Keratinocyte (primary cell): ENCODE data around the gene MTMR4. TPM values are rescaled to one million over a fixed set of nuclear protein-coding genes. Genes with fewer than 3 reads are reported as not detected.
A peak's percentile ranks its signal among the peaks of the same experiment; 100 is the strongest.

Source experiments
- DNase-seq: peaks from one replicate; pipeline ENCODE4 v3.0.0-alpha.2; 2011; ENCODE audit warnings: low read depth, missing footprints, low spot score
- FAIRE-seq: peaks from 2 replicates; lab custom pipeline; 2011; peaks lifted over from hg19 to GRCh38; lab: Jason Lieb, UNC
- H2AFZ ChIP-seq: 2 replicates; pipeline ENCODE4 v1.6.0; 2012; ENCODE audit warnings: low read length, control low read depth, inconsistent platforms; ENCODE audit not compliant: control insufficient read depth
- H3K27ac ChIP-seq: 2 replicates; pipeline ENCODE4 v1.5.1; 2011; ENCODE audit warnings: low read length; ENCODE audit not compliant: control insufficient read depth, insufficient read depth
- H3K27me3 ChIP-seq: 3 replicates; pipeline ENCODE4 v1.6.0; 2011; ENCODE audit warnings: low read length; ENCODE audit not compliant: control insufficient read depth, insufficient read depth; ENCODE audit errors: extremely low read depth
- H3K36me3 ChIP-seq, 2 experiments: 2 replicates in 1 of 2; 3 replicates in 1 of 2; pipeline ENCODE4 v1.5.1; 2011; ENCODE audit warnings: low read length in 2 of 2, mild to moderate bottlenecking in 1 of 2; ENCODE audit not compliant: control insufficient read depth in 2 of 2, insufficient read depth in 2 of 2; ENCODE audit errors: extremely low read depth in 1 of 2
- H3K4me1 ChIP-seq: 3 replicates; pipeline ENCODE4 v1.5.1; 2011; ENCODE audit warnings: low read length; ENCODE audit not compliant: control insufficient read depth, insufficient read depth; ENCODE audit errors: extremely low read depth
- H3K4me2 ChIP-seq: 3 replicates; pipeline ENCODE4 v1.6.0; 2011; ENCODE audit warnings: low read depth, low read length; ENCODE audit not compliant: control insufficient read depth, insufficient read depth; ENCODE audit errors: extremely low read depth
- H3K4me3 ChIP-seq, 3 experiments: fragments of 200-600 bp in 1 of 3; sonication (generic) in 1 of 3; 2 replicates in 2 of 3; 3 replicates in 1 of 3; pipeline ENCODE4 v1.5.1; 2011 to 2016; ENCODE audit warnings: low read length in 3 of 3, mild to moderate bottlenecking in 3 of 3, control low read depth in 2 of 3, inconsistent platforms in 1 of 3, low read depth in 1 of 3, mixed read lengths in 1 of 3, mixed run types in 1 of 3, moderate library complexity in 1 of 3; ENCODE audit not compliant: control insufficient read depth in 2 of 3, insufficient read depth in 2 of 3; ENCODE audit errors: extremely low read depth in 1 of 3
- H3K79me2 ChIP-seq: 2 replicates; pipeline ENCODE4 v1.6.0; 2012; ENCODE audit warnings: low read length; ENCODE audit not compliant: control insufficient read depth, insufficient read depth
- H3K9ac ChIP-seq: 3 replicates; pipeline ENCODE4 v1.6.0; 2011; ENCODE audit warnings: low read length; ENCODE audit not compliant: control insufficient read depth, insufficient read depth; ENCODE audit errors: extremely low read depth
- H3K9me1 ChIP-seq: 3 replicates; pipeline ENCODE4 v1.6.0; 2011; ENCODE audit warnings: low read length; ENCODE audit not compliant: control insufficient read depth, insufficient read depth; ENCODE audit errors: extremely low read depth
- H3K9me3 ChIP-seq: 2 replicates; pipeline ENCODE4 v1.5.1; 2012; ENCODE audit warnings: low read depth, low read length; ENCODE audit not compliant: control insufficient read depth
- H4K20me1 ChIP-seq: 3 replicates; pipeline ENCODE4 v1.6.0; 2011; ENCODE audit warnings: low read length; ENCODE audit not compliant: control insufficient read depth, insufficient read depth; ENCODE audit errors: extremely low read depth
- EZH2 ChIP-seq: IDR thresholded peaks from one replicate; pipeline ENCODE4 v1.6.1; 2012; ENCODE audit warnings: inconsistent platforms, mild to moderate bottlenecking, low read length, moderate library complexity
- dilution Hi-C: fragments of 300-500 bp; cut with MboI; formaldehyde crosslinking; loops from one replicate; pipeline ENCODE4 v1.7.0; 2020; ENCODE audit warnings: low sequenced_read_pairs; ENCODE audit not compliant: extremely low pct_ligation_motif_present
- polyA plus RNA-seq, 5 experiments: library from polyadenylated mRNA; depleted of rRNA in 3 of 5; stranded (reverse) in 3 of 5; stranded (forward) in 1 of 5; unstranded in 1 of 5; fragments of >200 nt; gene quantifications; 1 replicate in 1 of 5; 2 replicates in 3 of 5; 3 replicates in 1 of 5; pipeline versions ENCODE4 v1.2.1 to v1.2.3, GENCODE V29; 2011 to 2012; ENCODE audit warnings: missing spikeins in 2 of 5, low read depth in 1 of 5, low replicate concordance in 1 of 5
- TF ChIP-seq, protein P1 (sequence below), 3 experiments: IDR thresholded peaks in 1 of 3; conservative IDR thresholded peaks in 1 of 3; optimal IDR thresholded peaks in 1 of 3; 2 replicates in 2 of 3; 3 replicates in 1 of 3; pipeline versions ENCODE3 to v1.5.1; 2011; ENCODE audit warnings: low read length in 3 of 3, mild to moderate bottlenecking in 3 of 3, moderate library complexity in 2 of 3, control low read depth in 1 of 3, inconsistent platforms in 1 of 3; ENCODE audit not compliant: insufficient read depth in 2 of 3; ENCODE audit errors: extremely low read depth in 1 of 3

MTMR4 gene
- polyA plus RNA-seq, 1 donor (not counting 4 experiments of a cell fraction or from before 2014, with no cell fraction given) = 18.9 TPM

DNA sequence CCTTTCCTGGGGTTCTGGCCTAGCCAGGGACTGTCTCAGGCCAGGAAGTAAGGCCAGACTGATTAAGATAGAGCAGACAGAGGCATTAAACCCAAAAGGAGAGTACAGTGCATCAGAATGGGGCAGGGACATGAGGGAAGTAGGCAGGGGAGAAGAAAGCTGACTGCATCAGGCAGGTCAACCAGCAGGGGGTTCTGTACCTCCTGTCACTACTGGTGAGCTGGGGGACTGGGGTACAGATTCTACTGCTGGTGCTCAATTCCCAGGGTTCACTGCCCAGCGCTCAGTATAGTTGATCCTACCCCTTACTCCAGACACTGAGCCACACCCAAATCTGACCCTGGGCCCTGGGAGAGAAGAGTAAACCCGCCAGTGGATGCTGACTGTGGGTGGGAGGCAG lies 12.9 kb upstream of the MTMR4 start:
- Histone ChIP-seq H3K4me3 (no peak overlapping the region), H3K27me3 (peaks cover 5% of the 10 kb centered on the region), H3K36me3 (no peaks in the 10 kb centered on the region), H3K9ac (no peak overlapping the region), H4K20me1 (no peaks in the 10 kb centered on the region), H3K4me1 (peaks cover 21% of the 10 kb centered on the region), H3K27ac (no peak overlapping the region), H3K4me2 (no peak overlapping the region), H3K9me1 (no peaks in the 10 kb centered on the region), H2AFZ (no peak overlapping the region), H3K9me3 (no peaks in the 10 kb centered on the region), H3K79me2 (no peaks in the 10 kb centered on the region)
- TF ChIP-seq EZH2 = no peak
- TF ChIP-seq, protein P1, sequence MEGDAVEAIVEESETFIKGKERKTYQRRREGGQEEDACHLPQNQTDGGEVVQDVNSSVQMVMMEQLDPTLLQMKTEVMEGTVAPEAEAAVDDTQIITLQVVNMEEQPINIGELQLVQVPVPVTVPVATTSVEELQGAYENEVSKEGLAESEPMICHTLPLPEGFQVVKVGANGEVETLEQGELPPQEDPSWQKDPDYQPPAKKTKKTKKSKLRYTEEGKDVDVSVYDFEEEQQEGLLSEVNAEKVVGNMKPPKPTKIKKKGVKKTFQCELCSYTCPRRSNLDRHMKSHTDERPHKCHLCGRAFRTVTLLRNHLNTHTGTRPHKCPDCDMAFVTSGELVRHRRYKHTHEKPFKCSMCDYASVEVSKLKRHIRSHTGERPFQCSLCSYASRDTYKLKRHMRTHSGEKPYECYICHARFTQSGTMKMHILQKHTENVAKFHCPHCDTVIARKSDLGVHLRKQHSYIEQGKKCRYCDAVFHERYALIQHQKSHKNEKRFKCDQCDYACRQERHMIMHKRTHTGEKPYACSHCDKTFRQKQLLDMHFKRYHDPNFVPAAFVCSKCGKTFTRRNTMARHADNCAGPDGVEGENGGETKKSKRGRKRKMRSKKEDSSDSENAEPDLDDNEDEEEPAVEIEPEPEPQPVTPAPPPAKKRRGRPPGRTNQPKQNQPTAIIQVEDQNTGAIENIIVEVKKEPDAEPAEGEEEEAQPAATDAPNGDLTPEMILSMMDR (optimal IDR thresholded peaks at IDR 0.05 in 1 of 3, IDR thresholded peaks at IDR 0.05 in 1 of 3, conservative IDR thresholded peaks at IDR 0.05 in 1 of 3; ENCODE audit: extremely low read depth in 1 of 3, insufficient read depth in 2 of 3, low read length in 3 of 3) = peak; percentile 25 to 37 (median 32)
- FAIRE-seq = no peak
- dilution Hi-C loops = no loop called here
- DNase-seq = no peak

DNA sequence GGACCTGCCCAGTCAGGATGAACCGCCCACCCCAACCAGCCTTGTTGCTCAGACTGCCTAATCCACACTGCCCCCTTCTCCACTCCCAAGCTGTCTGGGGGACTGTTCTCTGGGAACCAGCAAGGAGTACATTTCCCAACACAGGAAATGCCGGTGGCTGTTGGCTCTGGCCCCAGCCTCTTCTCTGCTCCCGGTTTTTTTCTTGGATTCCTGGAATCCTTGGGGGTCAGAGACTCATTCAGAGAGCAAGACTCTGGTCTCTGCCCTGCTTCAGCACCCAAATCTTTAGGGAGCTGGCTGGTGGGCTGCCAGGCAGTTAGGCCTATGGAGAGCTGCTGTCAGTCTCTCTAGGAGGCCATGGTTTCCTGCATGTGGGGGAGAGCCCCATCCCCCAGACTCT lies 10.8 kb upstream of the MTMR4 start:
- dilution Hi-C loops = no loop called here
- Histone ChIP-seq H3K4me2 (peak overlapping the region; percentile 65), H3K9me3 (no peaks in the 10 kb centered on the region), H3K9ac (peak overlapping the region; percentile 40), H4K20me1 (no peaks in the 10 kb centered on the region), H3K4me3 (peak overlapping the region in 2 of 3 experiments; percentile 33 to 38), H3K36me3 (no peaks in the 10 kb centered on the region), H3K9me1 (no peaks in the 10 kb centered on the region), H3K79me2 (no peaks in the 10 kb centered on the region), H3K4me1 (peaks cover 22% of the 10 kb centered on the region), H3K27ac (peak overlapping the region; percentile 48), H2AFZ (peak overlapping the region; percentile 87), H3K27me3 (no peaks in the 10 kb centered on the region)
- DNase-seq (no peak), FAIRE-seq (no peak)
- TF ChIP-seq, protein P1 (optimal IDR thresholded peaks at IDR 0.05 in 1 of 3, IDR thresholded peaks at IDR 0.05 in 1 of 3, conservative IDR thresholded peaks at IDR 0.05 in 1 of 3; ENCODE audit: extremely low read depth in 1 of 3, insufficient read depth in 2 of 3, low read length in 3 of 3) = no peak
- TF ChIP-seq EZH2 = no peak
